ENCODE results near the gene ANKRD44. TPM values are rescaled to one million over a fixed set of nuclear protein-coding genes. Genes with fewer than 3 reads are reported as not detected.

The ANKRD44 gene
- total RNA-seq, 1 experiment from 2014 or later, result 0.68 TPM

GRCh38 chr2:197168705-197169104 lies 141.9 kb downstream of the ANKRD44 start:
- Mint-ChIP-seq H3K9me3 (no peaks in the 10 kb centered on the region), H3K4me1 (peaks cover 7% of the 10 kb centered on the region), H3K27me3 (ENCODE audit: low read depth) (peaks cover 5% of the 10 kb centered on the region), H3K27ac (no peak overlapping the region), H3K36me3 (no peaks in the 10 kb centered on the region), H3K4me3 (no peak overlapping the region)
- DNase-seq (ENCODE audit: low spot score) (peak; percentile 87), ATAC-seq (peak; percentile 78)
- POLR2A ChIA-PET, result interaction anchor here (0.6 kb wide), 2 partner anchors 27 to 154 kb away, joined by 3 to 8 read pairs; no protein-coding TSS in a partner anchor
- CTCF ChIA-PET, result interaction anchor here (0.6 to 3.7 kb wide), 44 partner anchors 9 to 618 kb away, joined by 3 to 54 read pairs (median 4); partner anchors contain the start of gene GTF3C3
- no peak for TF ChIP-seq HMGA2 (CRISPR knock-in tag; IDR thresholded peaks at IDR 0.05)
- TF ChIP-seq CTCF (IDR thresholded peaks at IDR 0.05), result peak; percentile 86

GRCh38 chr2:197167608-197168314 lies 142.8 kb downstream of the ANKRD44 start:
- TF ChIP-seq, protein P1, sequence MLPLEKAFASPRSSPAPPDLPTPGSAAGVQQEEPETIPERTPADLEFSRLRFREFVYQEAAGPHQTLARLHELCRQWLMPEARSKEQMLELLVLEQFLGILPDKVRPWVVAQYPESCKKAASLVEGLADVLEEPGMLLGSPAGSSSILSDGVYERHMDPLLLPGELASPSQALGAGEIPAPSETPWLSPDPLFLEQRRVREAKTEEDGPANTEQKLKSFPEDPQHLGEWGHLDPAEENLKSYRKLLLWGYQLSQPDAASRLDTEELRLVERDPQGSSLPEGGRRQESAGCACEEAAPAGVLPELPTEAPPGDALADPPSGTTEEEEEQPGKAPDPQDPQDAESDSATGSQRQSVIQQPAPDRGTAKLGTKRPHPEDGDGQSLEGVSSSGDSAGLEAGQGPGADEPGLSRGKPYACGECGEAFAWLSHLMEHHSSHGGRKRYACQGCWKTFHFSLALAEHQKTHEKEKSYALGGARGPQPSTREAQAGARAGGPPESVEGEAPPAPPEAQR (CRISPR knock-in tag; IDR thresholded peaks at IDR 0.05), result no peak
- no peak for TF ChIP-seq FOXP4 (CRISPR knock-in tag; IDR thresholded peaks at IDR 0.05)
- no peak for TF ChIP-seq ZNF396 (CRISPR knock-in tag; IDR thresholded peaks at IDR 0.05; ENCODE audit: borderline replicate concordance)
- TF ChIP-seq, protein P2, sequence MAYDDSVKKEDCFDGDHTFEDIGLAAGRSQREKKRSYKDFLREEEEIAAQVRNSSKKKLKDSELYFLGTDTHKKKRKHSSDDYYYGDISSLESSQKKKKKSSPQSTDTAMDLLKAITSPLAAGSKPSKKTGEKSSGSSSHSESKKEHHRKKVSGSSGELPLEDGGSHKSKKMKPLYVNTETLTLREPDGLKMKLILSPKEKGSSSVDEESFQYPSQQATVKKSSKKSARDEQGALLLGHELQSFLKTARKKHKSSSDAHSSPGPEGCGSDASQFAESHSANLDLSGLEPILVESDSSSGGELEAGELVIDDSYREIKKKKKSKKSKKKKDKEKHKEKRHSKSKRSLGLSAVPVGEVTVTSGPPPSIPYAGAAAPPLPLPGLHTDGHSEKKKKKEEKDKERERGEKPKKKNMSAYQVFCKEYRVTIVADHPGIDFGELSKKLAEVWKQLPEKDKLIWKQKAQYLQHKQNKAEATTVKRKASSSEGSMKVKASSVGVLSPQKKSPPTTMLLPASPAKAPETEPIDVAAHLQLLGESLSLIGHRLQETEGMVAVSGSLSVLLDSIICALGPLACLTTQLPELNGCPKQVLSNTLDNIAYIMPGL (CRISPR knock-in tag; IDR thresholded peaks at IDR 0.05), result no peak
- TF ChIP-seq NFATC4 (CRISPR knock-in tag; IDR thresholded peaks at IDR 0.05), result no peak
- TF ChIP-seq, protein P3, sequence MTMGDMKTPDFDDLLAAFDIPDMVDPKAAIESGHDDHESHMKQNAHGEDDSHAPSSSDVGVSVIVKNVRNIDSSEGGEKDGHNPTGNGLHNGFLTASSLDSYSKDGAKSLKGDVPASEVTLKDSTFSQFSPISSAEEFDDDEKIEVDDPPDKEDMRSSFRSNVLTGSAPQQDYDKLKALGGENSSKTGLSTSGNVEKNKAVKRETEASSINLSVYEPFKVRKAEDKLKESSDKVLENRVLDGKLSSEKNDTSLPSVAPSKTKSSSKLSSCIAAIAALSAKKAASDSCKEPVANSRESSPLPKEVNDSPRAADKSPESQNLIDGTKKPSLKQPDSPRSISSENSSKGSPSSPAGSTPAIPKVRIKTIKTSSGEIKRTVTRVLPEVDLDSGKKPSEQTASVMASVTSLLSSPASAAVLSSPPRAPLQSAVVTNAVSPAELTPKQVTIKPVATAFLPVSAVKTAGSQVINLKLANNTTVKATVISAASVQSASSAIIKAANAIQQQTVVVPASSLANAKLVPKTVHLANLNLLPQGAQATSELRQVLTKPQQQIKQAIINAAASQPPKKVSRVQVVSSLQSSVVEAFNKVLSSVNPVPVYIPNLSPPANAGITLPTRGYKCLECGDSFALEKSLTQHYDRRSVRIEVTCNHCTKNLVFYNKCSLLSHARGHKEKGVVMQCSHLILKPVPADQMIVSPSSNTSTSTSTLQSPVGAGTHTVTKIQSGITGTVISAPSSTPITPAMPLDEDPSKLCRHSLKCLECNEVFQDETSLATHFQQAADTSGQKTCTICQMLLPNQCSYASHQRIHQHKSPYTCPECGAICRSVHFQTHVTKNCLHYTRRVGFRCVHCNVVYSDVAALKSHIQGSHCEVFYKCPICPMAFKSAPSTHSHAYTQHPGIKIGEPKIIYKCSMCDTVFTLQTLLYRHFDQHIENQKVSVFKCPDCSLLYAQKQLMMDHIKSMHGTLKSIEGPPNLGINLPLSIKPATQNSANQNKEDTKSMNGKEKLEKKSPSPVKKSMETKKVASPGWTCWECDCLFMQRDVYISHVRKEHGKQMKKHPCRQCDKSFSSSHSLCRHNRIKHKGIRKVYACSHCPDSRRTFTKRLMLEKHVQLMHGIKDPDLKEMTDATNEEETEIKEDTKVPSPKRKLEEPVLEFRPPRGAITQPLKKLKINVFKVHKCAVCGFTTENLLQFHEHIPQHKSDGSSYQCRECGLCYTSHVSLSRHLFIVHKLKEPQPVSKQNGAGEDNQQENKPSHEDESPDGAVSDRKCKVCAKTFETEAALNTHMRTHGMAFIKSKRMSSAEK (CRISPR knock-in tag; IDR thresholded peaks at IDR 0.05; ENCODE audit: borderline replicate concordance), result no peak
- no peak for TF ChIP-seq RORB (CRISPR knock-in tag; IDR thresholded peaks at IDR 0.05)
- TF ChIP-seq, protein P4, sequence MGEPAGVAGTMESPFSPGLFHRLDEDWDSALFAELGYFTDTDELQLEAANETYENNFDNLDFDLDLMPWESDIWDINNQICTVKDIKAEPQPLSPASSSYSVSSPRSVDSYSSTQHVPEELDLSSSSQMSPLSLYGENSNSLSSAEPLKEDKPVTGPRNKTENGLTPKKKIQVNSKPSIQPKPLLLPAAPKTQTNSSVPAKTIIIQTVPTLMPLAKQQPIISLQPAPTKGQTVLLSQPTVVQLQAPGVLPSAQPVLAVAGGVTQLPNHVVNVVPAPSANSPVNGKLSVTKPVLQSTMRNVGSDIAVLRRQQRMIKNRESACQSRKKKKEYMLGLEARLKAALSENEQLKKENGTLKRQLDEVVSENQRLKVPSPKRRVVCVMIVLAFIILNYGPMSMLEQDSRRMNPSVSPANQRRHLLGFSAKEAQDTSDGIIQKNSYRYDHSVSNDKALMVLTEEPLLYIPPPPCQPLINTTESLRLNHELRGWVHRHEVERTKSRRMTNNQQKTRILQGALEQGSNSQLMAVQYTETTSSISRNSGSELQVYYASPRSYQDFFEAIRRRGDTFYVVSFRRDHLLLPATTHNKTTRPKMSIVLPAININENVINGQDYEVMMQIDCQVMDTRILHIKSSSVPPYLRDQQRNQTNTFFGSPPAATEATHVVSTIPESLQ (CRISPR knock-in tag; IDR thresholded peaks at IDR 0.05), result no peak
- no peak for TF ChIP-seq ZNF317 (CRISPR knock-in tag; IDR thresholded peaks at IDR 0.05; ENCODE audit: borderline replicate concordance, low read depth)
- TF ChIP-seq KAT7 (CRISPR knock-in tag; IDR thresholded peaks at IDR 0.05; ENCODE audit: borderline replicate concordance), result no peak
- no peak for TF ChIP-seq CBFB (CRISPR knock-in tag; IDR thresholded peaks at IDR 0.05; ENCODE audit: low read depth)
- no peak for TF ChIP-seq FOXJ3 (CRISPR knock-in tag; IDR thresholded peaks at IDR 0.05; ENCODE audit: borderline replicate concordance)
- TF ChIP-seq, protein P5, sequence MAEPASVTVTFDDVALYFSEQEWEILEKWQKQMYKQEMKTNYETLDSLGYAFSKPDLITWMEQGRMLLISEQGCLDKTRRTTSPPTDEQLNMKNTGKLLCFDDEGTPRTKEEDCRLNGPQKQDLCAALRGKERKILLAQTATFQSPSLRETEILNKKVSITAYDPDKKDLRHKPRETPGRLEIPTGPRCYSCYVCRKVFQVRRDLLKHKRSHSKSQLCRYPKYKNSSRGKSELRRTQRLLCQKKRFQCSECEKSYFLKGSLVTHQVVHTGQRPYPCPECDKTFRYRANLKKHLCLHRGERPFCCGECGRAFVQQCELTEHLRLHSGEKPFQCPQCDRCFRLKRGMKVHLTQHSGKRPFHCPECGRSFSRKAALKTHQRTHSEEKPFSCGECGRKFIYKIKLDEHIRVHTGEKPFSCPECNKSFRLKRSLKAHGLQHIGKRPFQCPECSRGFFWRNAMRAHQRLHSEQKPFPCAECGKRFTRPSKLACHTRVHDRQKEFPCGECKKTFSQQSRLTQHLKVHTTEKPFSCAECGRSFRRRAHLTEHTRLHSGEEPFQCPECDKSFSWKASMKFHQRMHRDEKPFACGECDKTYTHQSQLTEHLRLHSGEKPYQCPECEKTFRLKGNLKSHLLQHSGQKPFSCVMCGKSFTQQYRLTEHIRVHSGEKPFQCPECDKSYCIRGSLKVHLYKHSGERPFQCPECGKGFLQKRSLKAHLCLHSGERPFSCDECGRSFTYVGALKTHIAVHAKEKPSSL (CRISPR knock-in tag; conservative IDR thresholded peaks at IDR 0.05), result no peak
- H3K27me3 Mint-ChIP-seq (ENCODE audit: low read depth), result peaks cover 5% of the 10 kb centered on the region
- no peaks in the 10 kb centered on the region for H3K36me3 Mint-ChIP-seq
- no peak for DNase-seq (ENCODE audit: low spot score)
- ChIA-PET POLR2A (interaction anchor here (0.6 kb wide), 2 partner anchors 27 to 153 kb away, joined by 3 to 8 read pairs; no protein-coding TSS in a partner anchor), CTCF (interaction anchor here (0.6 to 3.7 kb wide), 39 partner anchors 10 to 618 kb away, joined by 3 to 54 read pairs (median 5); partner anchors contain the start of gene GTF3C3)
- ATAC-seq, result no peak
- H3K4me3 Mint-ChIP-seq, result no peak overlapping the region
- no peaks in the 10 kb centered on the region for H3K9me3 Mint-ChIP-seq
- H3K4me1 Mint-ChIP-seq, result peaks cover 12% of the 10 kb centered on the region
- H3K27ac Mint-ChIP-seq, result no peak overlapping the region
